KMS-11 (cell line): ENCODE measurements around the gene STAT4.

Source experiments
- H2AFZ ChIP-seq: fragments of 200-600 bp; sonication (generic); 2 replicates; pipeline ENCODE4 v1.6.1; 2016; ENCODE audit warnings: antibody characterized with exemption, mixed run types, low read depth
- H3K27ac ChIP-seq: fragments of 200-600 bp; sonication (generic); 2 replicates; pipeline ENCODE4 v1.6.1; 2016; ENCODE audit warnings: mild to moderate bottlenecking, mixed run types
- H3K27me3 ChIP-seq: fragments of 200-600 bp; sonication (generic); 2 replicates; pipeline ENCODE4 v1.6.1; 2017; ENCODE audit warnings: mild to moderate bottlenecking, low read depth, mixed run types, moderate library complexity; ENCODE audit not compliant: insufficient read depth
- H3K36me3 ChIP-seq: fragments of 200-600 bp; sonication (generic); 2 replicates; pipeline ENCODE4 v1.6.1; 2017; ENCODE audit warnings: mild to moderate bottlenecking, mixed run types; ENCODE audit not compliant: insufficient read depth
- H3K4me1 ChIP-seq: fragments of 200-600 bp; sonication (generic); 2 replicates; pipeline ENCODE4 v1.6.1; 2016; ENCODE audit warnings: mild to moderate bottlenecking, low read depth, mixed run types; ENCODE audit not compliant: poor library complexity, severe bottlenecking
- H3K4me2 ChIP-seq: fragments of 200-600 bp; sonication (generic); 2 replicates; pipeline ENCODE4 v1.7.0; 2016; ENCODE audit warnings: mild to moderate bottlenecking, mixed run types
- H3K4me3 ChIP-seq: fragments of 200-600 bp; sonication (generic); IDR thresholded peaks from 2 replicates; pipeline ENCODE4 v1.6.1; 2017; ENCODE audit warnings: low read depth, low read length, mixed read lengths; ENCODE audit not compliant: insufficient read depth
- H3K79me2 ChIP-seq: fragments of 200-600 bp; sonication (generic); 2 replicates; pipeline ENCODE4 v1.6.1; 2016; ENCODE audit warnings: low read depth, mixed run types; ENCODE audit not compliant: insufficient read depth
- H3K9ac ChIP-seq: fragments of 200-600 bp; sonication (generic); 2 replicates; pipeline ENCODE4 v1.6.1; 2016; ENCODE audit warnings: mild to moderate bottlenecking, mixed run types
- H4K20me1 ChIP-seq: fragments of 200-600 bp; sonication (generic); 2 replicates; pipeline ENCODE4 v1.6.1; 2016; ENCODE audit warnings: mild to moderate bottlenecking, mixed run types; ENCODE audit not compliant: insufficient read depth
- CTCF ChIP-seq: fragments of 200-600 bp; sonication (generic); conservative IDR thresholded peaks from 2 replicates; pipeline ENCODE4 v1.6.1; 2017; ENCODE audit warnings: low read depth, mild to moderate bottlenecking, antibody characterized with exemption, low read length, moderate library complexity, mixed read lengths

STAT4 gene

GRCh38 chr2:191183081-191183480, 32.3 kb upstream of the STAT4 start:
- H3K79me2 ChIP-seq, result no peaks in the 10 kb centered on the region
- no peak overlapping the region for H2AFZ ChIP-seq
- H4K20me1 ChIP-seq, result no peaks in the 10 kb centered on the region
- no peak for TF ChIP-seq CTCF
- H3K9ac ChIP-seq, result no peak overlapping the region
- H3K27ac ChIP-seq, result no peak overlapping the region
- H3K27me3 ChIP-seq, result no peaks in the 10 kb centered on the region
- no peak overlapping the region for H3K4me3 ChIP-seq
- H3K4me1 ChIP-seq, result no peaks in the 10 kb centered on the region
- H3K36me3 ChIP-seq, result no peaks in the 10 kb centered on the region
- H3K4me2 ChIP-seq, result no peak overlapping the region

GRCh38 chr2:191180713-191181112, 29.9 kb upstream of the STAT4 start:
- no peak overlapping the region for H3K4me3 ChIP-seq
- no peak overlapping the region for H3K27ac ChIP-seq
- TF ChIP-seq CTCF, result no peak
- no peak overlapping the region for H2AFZ ChIP-seq
- no peaks in the 10 kb centered on the region for H3K79me2 ChIP-seq
- H3K4me1 ChIP-seq, result peaks cover 7% of the 10 kb centered on the region
- H3K36me3 ChIP-seq, result no peaks in the 10 kb centered on the region
- no peaks in the 10 kb centered on the region for H4K20me1 ChIP-seq
- no peak overlapping the region for H3K4me2 ChIP-seq
- H3K27me3 ChIP-seq, result no peaks in the 10 kb centered on the region
- H3K9ac ChIP-seq, result no peak overlapping the region

GRCh38 chr2:191180276-191180675, 29.5 kb upstream of the STAT4 start:
- TF ChIP-seq CTCF, result no peak
- H3K4me1 ChIP-seq, result peaks cover 7% of the 10 kb centered on the region

GRCh38 chr2:191178806-191179514, 28.2 kb upstream of the STAT4 start:
- TF ChIP-seq CTCF, result no peak
- H3K27ac ChIP-seq, result no peak overlapping the region
- H3K9ac ChIP-seq, result no peak overlapping the region
- no peaks in the 10 kb centered on the region for H3K79me2 ChIP-seq
- no peaks in the 10 kb centered on the region for H4K20me1 ChIP-seq
- no peak overlapping the region for H2AFZ ChIP-seq
- H3K4me1 ChIP-seq, result peaks cover 7% of the 10 kb centered on the region
- no peak overlapping the region for H3K4me3 ChIP-seq
- H3K27me3 ChIP-seq, result no peaks in the 10 kb centered on the region
- no peak overlapping the region for H3K4me2 ChIP-seq
- H3K36me3 ChIP-seq, result no peaks in the 10 kb centered on the region

More at GRCh38 chr2:191180276-191180675, 29.5 kb upstream of the STAT4 start:
- Histone ChIP-seq H3K27me3 (no peaks in the 10 kb centered on the region), H3K27ac (no peak overlapping the region), H3K9ac (no peak overlapping the region), H3K4me2 (no peak overlapping the region), H3K4me3 (no peak overlapping the region), H4K20me1 (no peaks in the 10 kb centered on the region), H3K79me2 (no peaks in the 10 kb centered on the region), H2AFZ (no peak overlapping the region), H3K36me3 (no peaks in the 10 kb centered on the region)
